HEK293 (cell line): Measurements from ENCODE around the gene GALNT6.
A peak's percentile ranks its signal among the peaks of the same experiment; 100 is the strongest.

Experiments
- CTCF ChIA-PET: fragments of 350-600 bp; formaldehyde crosslinking; extraction: SDS; loops from one replicate; lab custom pipeline; 2021; ENCODE audit warnings: antibody characterized with exemption; lab: Yijun Ruan, JAX
- POLR2A ChIA-PET: fragments of 300-600 bp; formaldehyde crosslinking; extraction: SDS; loops from one replicate; lab custom pipeline; 2020; ENCODE audit warnings: antibody characterized with exemption, inconsistent platforms; lab: Yijun Ruan, JAX
- H3K27ac ChIP-seq: fragments of 200-500 bp; sonication (Bioruptor generic); 2 replicates; pipeline ENCODE4 v1.5.1; 2014; ENCODE audit warnings: low read depth, low read length, control low read depth, inconsistent platforms; ENCODE audit errors: extremely low read depth
- H3K36me3 ChIP-seq, 2 experiments: fragments of 200-500 bp in 1 of 2; sonication (Bioruptor generic) in 1 of 2; 1 replicate in 1 of 2; 2 replicates in 1 of 2; pipeline ENCODE4 v1.5.1; 2014 to 2017; ENCODE audit warnings: inconsistent platforms in 2 of 2, low read length in 2 of 2; ENCODE audit not compliant: control insufficient read depth in 2 of 2, insufficient read depth in 1 of 2
- H3K4me1 ChIP-seq: fragments of 200-500 bp; sonication (Bioruptor generic); 2 replicates; pipeline ENCODE4 v1.5.1; 2014; ENCODE audit warnings: mild to moderate bottlenecking, low read length, inconsistent platforms; ENCODE audit not compliant: control insufficient read depth, insufficient read depth
- H3K4me3 ChIP-seq: 2 replicates; pipeline ENCODE4 v1.5.1; 2011; ENCODE audit warnings: low read depth, mild to moderate bottlenecking, control low read depth, low read length, moderate library complexity
- H3K9me3 ChIP-seq: fragments of 200-500 bp; sonication (Bioruptor generic); 2 replicates; pipeline ENCODE4 v1.5.1; 2014; ENCODE audit warnings: low read depth, low read length, inconsistent platforms; ENCODE audit not compliant: control insufficient read depth, insufficient read depth
- BCL11A ChIP-seq: fragments of 450-650 bp; formaldehyde crosslinking; IDR thresholded peaks from 2 replicates; pipeline ENCODE4 v1.5.1; 2016; ENCODE audit warnings: low read depth, missing biosample characterization, missing genetic modification characterization
- BCL11B ChIP-seq: fragments of 450-650 bp; formaldehyde crosslinking; IDR thresholded peaks from 2 replicates; pipeline ENCODE4 v1.5.1; 2016; ENCODE audit warnings: low read depth, missing biosample characterization, missing genetic modification characterization
- ELK4 ChIP-seq: IDR thresholded peaks from 2 replicates; pipeline ENCODE4 v1.6.1; 2011; ENCODE audit warnings: mild to moderate bottlenecking, low read depth, low read length, borderline replicate concordance
- GLI2 ChIP-seq: fragments of 450-650 bp; formaldehyde crosslinking; IDR thresholded peaks from 2 replicates; pipeline ENCODE4; 2017; ENCODE audit warnings: missing biosample characterization, missing genetic modification characterization, low read depth, borderline replicate concordance
- OSR2 ChIP-seq: fragments of 450-650 bp; formaldehyde crosslinking; IDR thresholded peaks from 2 replicates; pipeline ENCODE4 v1.5.1; 2016; ENCODE audit warnings: missing biosample characterization, missing genetic modification characterization
- REPIN1 ChIP-seq: fragments of 450-650 bp; formaldehyde crosslinking; IDR thresholded peaks from 2 replicates; pipeline ENCODE4 v1.5.1; 2017; ENCODE audit warnings: missing biosample characterization, missing genetic modification characterization, low read depth
- REST ChIP-seq: fragments of 450-650 bp; formaldehyde crosslinking; IDR thresholded peaks from 2 replicates; pipeline ENCODE4 v1.5.1; 2016; ENCODE audit warnings: missing biosample characterization, missing genetic modification characterization
- SCRT2 ChIP-seq: fragments of 450-650 bp; formaldehyde crosslinking; IDR thresholded peaks from 2 replicates; pipeline ENCODE4 v1.5.1; 2016; ENCODE audit warnings: missing biosample characterization, missing genetic modification characterization
- ZBTB20 ChIP-seq: fragments of 450-650 bp; formaldehyde crosslinking; IDR thresholded peaks from 2 replicates; pipeline ENCODE4 v1.5.1; 2016; ENCODE audit warnings: missing biosample characterization, missing genetic modification characterization
- ZBTB7A ChIP-seq: fragments of 450-650 bp; formaldehyde crosslinking; IDR thresholded peaks from 2 replicates; pipeline ENCODE4 v1.5.1; 2016; ENCODE audit warnings: low read depth, missing biosample characterization, missing genetic modification characterization
- ZNF121 ChIP-seq: fragments of 450-650 bp; formaldehyde crosslinking; IDR thresholded peaks from 2 replicates; pipeline ENCODE4 v1.5.1; 2016; ENCODE audit warnings: missing biosample characterization, missing genetic modification characterization
- ZNF202 ChIP-seq: fragments of 450-650 bp; formaldehyde crosslinking; IDR thresholded peaks from 2 replicates; pipeline ENCODE4 v1.5.1; 2016; ENCODE audit warnings: missing biosample characterization, missing genetic modification characterization, borderline replicate concordance
- ZNF211 ChIP-seq: fragments of 450-650 bp; formaldehyde crosslinking; IDR thresholded peaks from 2 replicates; pipeline ENCODE4 v1.5.1; 2016; ENCODE audit warnings: low read depth, missing biosample characterization, missing genetic modification characterization
- ZNF26 ChIP-seq: fragments of 450-650 bp; formaldehyde crosslinking; IDR thresholded peaks from 2 replicates; pipeline ENCODE4 v1.5.1; 2016; ENCODE audit warnings: missing biosample characterization, missing genetic modification characterization
- ZNF311 ChIP-seq: fragments of 450-650 bp; formaldehyde crosslinking; IDR thresholded peaks from 2 replicates; pipeline ENCODE4 v1.5.1; 2017; ENCODE audit warnings: missing biosample characterization, missing genetic modification characterization, borderline replicate concordance
- ZNF341 ChIP-seq: fragments of 450-650 bp; formaldehyde crosslinking; IDR thresholded peaks from 2 replicates; pipeline ENCODE4; 2016; ENCODE audit warnings: low read depth, missing biosample characterization, missing genetic modification characterization
- ZNF37A ChIP-seq: fragments of 450-650 bp; IDR thresholded peaks from 2 replicates; pipeline ENCODE4 v1.5.1; 2018; ENCODE audit warnings: missing biosample characterization, missing genetic modification characterization
- ZNF449 ChIP-seq: fragments of 450-650 bp; formaldehyde crosslinking; IDR thresholded peaks from 2 replicates; pipeline ENCODE4 v1.5.1; 2017; ENCODE audit warnings: missing biosample characterization, mild to moderate bottlenecking, missing genetic modification characterization, moderate library complexity
- ZNF530 ChIP-seq: fragments of 450-650 bp; formaldehyde crosslinking; IDR thresholded peaks from 2 replicates; pipeline ENCODE4 v1.5.1; 2016; ENCODE audit warnings: low read depth, missing biosample characterization, missing genetic modification characterization
- ZNF600 ChIP-seq: fragments of 450-650 bp; formaldehyde crosslinking; IDR thresholded peaks from 2 replicates; pipeline ENCODE4 v1.5.1; 2016; ENCODE audit warnings: missing biosample characterization, missing genetic modification characterization
- ZNF610 ChIP-seq: fragments of 450-650 bp; formaldehyde crosslinking; IDR thresholded peaks from 2 replicates; pipeline ENCODE4 v1.5.1; 2016; ENCODE audit warnings: missing biosample characterization, missing genetic modification characterization, borderline replicate concordance
- ZNF777 ChIP-seq: fragments of 450-650 bp; formaldehyde crosslinking; IDR thresholded peaks from 2 replicates; pipeline ENCODE4 v1.5.1; 2017; ENCODE audit warnings: missing biosample characterization, missing genetic modification characterization, borderline replicate concordance
- ZXDB ChIP-seq: fragments of 450-650 bp; formaldehyde crosslinking; IDR thresholded peaks from 2 replicates; pipeline ENCODE4 v1.5.1; 2016; ENCODE audit warnings: missing biosample characterization, missing genetic modification characterization

GALNT6 gene

DNA sequence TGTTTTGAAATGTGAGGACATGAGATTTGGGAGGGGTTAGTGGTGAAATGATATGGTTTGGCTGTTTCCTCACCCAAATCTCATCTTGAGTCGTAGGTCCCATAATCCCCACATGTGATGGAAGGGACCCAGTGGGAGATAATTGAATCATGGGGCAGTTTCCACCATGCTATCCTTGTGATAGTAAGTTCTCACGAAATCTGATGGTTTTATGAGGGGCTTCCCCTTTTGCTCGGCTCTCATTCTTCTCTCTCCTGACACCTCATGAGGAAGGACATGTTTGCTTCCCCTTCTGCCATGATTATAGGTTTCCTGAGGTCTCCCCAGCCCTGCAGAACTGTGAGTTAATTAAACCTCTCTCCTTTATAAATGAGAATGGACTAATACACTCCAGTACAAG is 18.0 kb downstream of the GALNT6 start:
- ChIA-PET CTCF (no interaction called here), POLR2A (no interaction called here)
- H3K4me3 ChIP-seq = no peak overlapping the region
- peaks cover 14% of the 10 kb centered on the region for H3K4me1 ChIP-seq
- H3K36me3 ChIP-seq = peaks cover 4 to 25% of the 10 kb centered on the region in 2 experiments; a peak in 2 of 3 replicates
- H3K9me3 ChIP-seq = no peaks in the 10 kb centered on the region
- TF ChIP-seq REST (tag by site-specific recombination) (no peak), ZNF341 (tag by site-specific recombination) (no peak), GLI2 (tag by site-specific recombination) (no peak), ZNF610 (no peak), BCL11B (tag by site-specific recombination) (no peak), ZNF211 (tag by site-specific recombination) (no peak), ZNF121 (no peak)
- TF ChIP-seq, all 188 proteins: peak for 0
- H3K27ac ChIP-seq = no peak overlapping the region

GRCh38 chr12:51372021-51372420 is 19.2 kb downstream of the GALNT6 start:
- Histone ChIP-seq H3K4me3 (no peak overlapping the region), H3K27ac (no peak overlapping the region), H3K4me1 (peaks cover 7% of the 10 kb centered on the region), H3K9me3 (no peaks in the 10 kb centered on the region), H3K36me3 (peaks cover 4 to 23% of the 10 kb centered on the region in 2 experiments; a peak in 2 of 3 replicates)
- POLR2A ChIA-PET = interaction anchor here (0.9 to 1.8 kb wide), 12 partner anchors 9 to 346 kb away, joined by 3 to 31 read pairs (median 4); partner anchors contain the start of genes CSRNP2, DAZAP2, GALNT6 and SLC11A2
- TF ChIP-seq GLI2 (tag by site-specific recombination) (no peak), SCRT2 (tag by site-specific recombination) (no peak), ZNF777 (tag by site-specific recombination) (no peak), ZNF530 (tag by site-specific recombination) (no peak), ZXDB (tag by site-specific recombination) (no peak), ZBTB20 (tag by site-specific recombination) (no peak), ZNF202 (tag by site-specific recombination) (no peak), BCL11A (tag by site-specific recombination) (no peak)
- CTCF ChIA-PET = interaction anchor here (0.5 to 1.8 kb wide), 16 partner anchors 11 to 861 kb away, joined by 3 to 7 read pairs (median 4); partner anchors contain the start of gene KRT7

DNA sequence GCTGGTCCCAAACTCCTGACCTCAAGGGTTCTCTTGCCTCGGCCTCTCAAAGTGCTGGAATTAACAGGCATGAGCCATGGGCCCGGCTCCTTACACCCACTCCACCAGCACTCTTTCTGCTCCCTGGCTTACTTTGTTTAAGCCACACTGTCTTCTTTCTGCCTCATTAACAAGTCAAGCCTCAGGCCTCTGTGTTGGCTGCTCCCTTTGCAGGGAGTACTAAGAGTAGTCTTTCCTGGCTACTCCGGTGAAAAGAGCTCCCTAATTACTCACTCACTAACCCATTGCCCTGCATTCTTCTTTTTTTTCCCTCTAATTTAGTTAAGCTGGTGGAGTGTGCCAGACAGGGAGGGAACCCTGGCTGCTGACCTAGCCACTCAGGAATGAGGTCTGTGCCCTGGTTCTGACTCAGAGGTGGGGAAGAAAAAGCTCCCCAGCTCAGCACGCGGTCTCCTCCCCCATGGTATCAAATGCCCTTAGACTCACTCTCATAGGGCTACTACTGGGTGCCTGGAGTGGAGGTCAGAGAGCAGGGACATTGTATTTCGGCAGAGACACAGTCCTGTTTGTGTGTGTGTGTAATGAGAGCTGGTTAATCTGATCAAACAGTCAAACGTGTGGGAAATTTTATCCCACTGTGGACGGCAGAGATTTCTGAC is 19.8 kb downstream of the GALNT6 start:
- Histone ChIP-seq H3K4me1 (peaks cover 6% of the 10 kb centered on the region), H3K36me3 (peaks cover 4 to 18% of the 10 kb centered on the region in 2 experiments; a peak in 2 of 3 replicates), H3K4me3 (no peak overlapping the region), H3K9me3 (no peaks in the 10 kb centered on the region), H3K27ac (peak overlapping the region; percentile 42; the same call in 1 of the 2 replicates)
- ChIA-PET POLR2A (interaction anchor here (0.6 to 1.8 kb wide), 13 partner anchors 10 to 850 kb away, joined by 3 to 31 read pairs (median 4); partner anchors contain the start of genes CSRNP2, DAZAP2, GALNT6 and SLC11A2), CTCF (interaction anchor here (0.5 to 1.8 kb wide), 17 partner anchors 10 to 862 kb away, joined by 3 to 7 read pairs (median 4); partner anchors contain the start of gene KRT7)
- TF ChIP-seq ELK4 (no peak), OSR2 (tag by site-specific recombination) (peak; percentile 100), ZNF37A (tag by site-specific recombination) (no peak), ZNF610 (no peak), ZNF600 (peak; percentile 98), REPIN1 (tag by site-specific recombination) (no peak), ZNF449 (tag by site-specific recombination) (no peak), ZBTB7A (tag by site-specific recombination) (no peak), ZNF26 (tag by site-specific recombination) (no peak), ZNF311 (tag by site-specific recombination) (no peak)
